T-cell (primary cell): Measurements from ENCODE around the gene TSC22D3. TPM values are rescaled to one million over a fixed set of nuclear protein-coding genes. Genes with fewer than 3 reads are reported as not detected.
A peak's percentile ranks its signal among the peaks of the same experiment; 100 is the strongest.
"Not testable (repeated sequence)": the region's sequence is repeated elsewhere in the genome, so short reads cannot be mapped to it uniquely, and the experiment has no call there.

ENCODE experiments used
- ATAC-seq, 4 experiments: fragments of 200-7000 bp in 3 of 4; fragments of 150-1000 bp in 1 of 4; cut with Tn5 transposase; replicated peaks in 1 of 4; 1 replicate in 3 of 4; 2 replicates in 1 of 4; pipeline ENCODE4 v1.10.0; 2021; ENCODE audit warnings: moderate library complexity in 3 of 4, mild to moderate bottlenecking in 2 of 4, moderate number of reproducible peaks in 1 of 4
- CTCF ChIA-PET, 2 donors: fragments of 300-600 bp; sonication (Branson Sonifier 250); formaldehyde crosslinking; loops; one replicate each; lab custom pipeline; 2022; ENCODE audit warnings: antibody characterized with exemption in 2 of 2; lab: Charles Lee
- POLR2A ChIA-PET, 2 donors: fragments of 300-600 bp; sonication (Branson Sonifier 250); formaldehyde crosslinking; loops; one replicate each; lab custom pipeline; 2022; ENCODE audit warnings: antibody characterized with exemption in 2 of 2; lab: Charles Lee
- DNase-seq, 35 experiments: peaks; one replicate each; pipeline versions ENCODE4 v3.0.0 to v3.0.0-alpha.2; 2013 to 2023
- H3K27ac ChIP-seq: one replicate; pipeline ENCODE4 v1.5.1; 2013; ENCODE audit warnings: low read length
- H3K27me3 ChIP-seq, 2 experiments: replicated peaks in 1 of 2; 1 replicate in 1 of 2; 2 replicates in 1 of 2; pipeline versions ENCODE4 v1.6.1 to v1.7.0; 2013; ENCODE audit warnings: low read length in 1 of 2, mixed read lengths in 1 of 2; ENCODE audit not compliant: control insufficient read depth in 2 of 2, insufficient read depth in 2 of 2; ENCODE audit errors: extremely low read depth in 1 of 2
- H3K36me3 ChIP-seq, 2 donors: 1 replicate in 1 of 2; 2 replicates in 1 of 2; pipeline versions ENCODE4 v1.6.1 to v1.7.0; 2013; ENCODE audit warnings: low read length in 1 of 2; ENCODE audit not compliant: control insufficient read depth in 2 of 2, insufficient read depth in 1 of 2; ENCODE audit errors: extremely low read depth in 1 of 2
- H3K4me1 ChIP-seq, 2 experiments: 1 replicate in 1 of 2; 2 replicates in 1 of 2; pipeline versions ENCODE4 v1.6.1 to v1.7.0; 2013; ENCODE audit warnings: low read length in 2 of 2, mixed read lengths in 1 of 2; ENCODE audit not compliant: insufficient read depth in 2 of 2, control insufficient read depth in 1 of 2; ENCODE audit errors: extremely low read depth in 1 of 2
- H3K4me3 ChIP-seq, 2 donors: 1 replicate in 1 of 2; 2 replicates in 1 of 2; pipeline versions ENCODE4 v1.5.1 to v1.7.0; 2013; ENCODE audit warnings: mild to moderate bottlenecking in 2 of 2, low read length in 1 of 2, moderate library complexity in 1 of 2; ENCODE audit not compliant: control insufficient read depth in 1 of 2; ENCODE audit errors: extremely low read depth in 1 of 2
- H3K9me3 ChIP-seq: 2 replicates; pipeline ENCODE4 v1.7.0; 2013
- H3K27ac Mint-ChIP-seq, 2 donors: one replicate each; pipeline ENCODE4 v1.8.0; 2020 to 2021; ENCODE audit warnings: mild to moderate bottlenecking in 2 of 2, mixed read lengths in 2 of 2
- H3K27me3 Mint-ChIP-seq, 2 donors: one replicate each; pipeline ENCODE4 v1.8.0; 2021 to 2022; ENCODE audit warnings: mixed read lengths in 2 of 2
- H3K36me3 Mint-ChIP-seq: one replicate; pipeline ENCODE4 v1.8.0; 2021; ENCODE audit warnings: mixed read lengths
- H3K4me1 Mint-ChIP-seq, 3 donors: one replicate each; pipeline ENCODE4 v1.8.0; 2020 to 2022; ENCODE audit warnings: mixed read lengths in 3 of 3, mild to moderate bottlenecking in 1 of 3
- H3K4me3 Mint-ChIP-seq, 3 donors: one replicate each; pipeline ENCODE4 v1.8.0; 2020 to 2022; ENCODE audit warnings: mild to moderate bottlenecking in 3 of 3, mixed read lengths in 3 of 3, moderate library complexity in 3 of 3
- H3K9me3 Mint-ChIP-seq, 3 donors: one replicate each; pipeline ENCODE4 v1.8.0; 2020 to 2022; ENCODE audit warnings: mixed read lengths in 3 of 3
- WGBS: methylation state at CpG from one replicate; pipeline ENCODE4 v1.1.5; 2013; ENCODE audit warnings: missing lambda C conversion rate; ENCODE audit not compliant: insufficient coverage; 5-methylcytosine and 5-hydroxymethylcytosine counted together
- total RNA-seq, 35 experiments: library from RNA in 6 of 35; stranded (reverse) in 6 of 35; fragments of 120-200 nt in 1 of 35; gene quantifications; one replicate each; pipeline versions ENCODE4 v1.2.1 to v1.2.4 and lab custom pipeline; 2013 to 2026

TSC22D3 gene
- total RNA-seq, 5 donors from 2014 or later (not counting 1 experiment from before 2014, with no cell fraction given), result 202 to 2,593 (median 248) TPM

DNA sequence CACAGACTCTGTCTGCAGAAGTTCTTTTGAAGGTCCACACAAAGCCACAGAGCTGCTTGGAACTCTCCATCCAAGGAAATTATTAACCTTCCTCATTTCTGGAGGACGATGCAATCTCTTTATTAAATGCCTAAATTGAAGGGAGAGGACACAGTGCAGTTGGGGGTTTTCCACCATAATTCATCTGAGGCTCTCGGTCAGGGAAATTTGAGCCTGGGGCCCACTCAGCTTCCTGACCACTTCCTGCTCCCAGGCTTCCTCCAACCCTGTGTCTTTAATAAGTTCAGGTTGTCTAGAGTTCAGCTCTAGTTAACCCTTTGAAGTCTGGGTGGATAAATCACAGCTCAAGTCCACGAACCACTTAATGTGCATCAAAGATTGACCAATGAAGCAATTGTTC, 88.8 kb downstream of the TSC22D3 start:
- Mint-ChIP-seq H3K9me3 (no peaks in the 10 kb centered on the region), H3K27me3 (peaks cover 0 to 7% of the 10 kb centered on the region in 2 donors), H3K4me1 (peaks cover 31 to 44% (median 41%) of the 10 kb centered on the region in 3 donors), H3K27ac (no peak overlapping the region), H3K36me3 (no peaks in the 10 kb centered on the region), H3K4me3 (no peak overlapping the region)
- no CpG with 5 or more reads among the region's 3 CpGs for WGBS
- Histone ChIP-seq H3K4me3 (no peak overlapping the region), H3K27ac (no peak overlapping the region), H3K4me1 (peaks cover 3 to 23% of the 10 kb centered on the region in 2 experiments), H3K36me3 (no peaks in the 10 kb centered on the region), H3K27me3 (no peaks in the 10 kb centered on the region), H3K9me3 (no peaks in the 10 kb centered on the region)
- CTCF ChIA-PET, result no interaction called here
- ATAC-seq (no peak), DNase-seq (no peak)
- POLR2A ChIA-PET, result no interaction called here

- peaks cover 3 to 23% of the 10 kb centered on the region in 2 experiments for H3K4me1 ChIP-seq
- no peaks in the 10 kb centered on the region for H3K36me3 ChIP-seq
- ChIA-PET POLR2A (no interaction called here), CTCF (no interaction called here)
- H3K9me3 Mint-ChIP-seq, result no peaks in the 10 kb centered on the region
- no peak overlapping the region for H3K4me3 ChIP-seq
- ATAC-seq (no peak), DNase-seq (no peak)
- H3K4me1 Mint-ChIP-seq, result peaks cover 31 to 44% (median 41%) of the 10 kb centered on the region in 3 donors
- H3K9me3 ChIP-seq, result no peaks in the 10 kb centered on the region
- no peaks in the 10 kb centered on the region for H3K36me3 Mint-ChIP-seq
- H3K4me3 Mint-ChIP-seq, result no peak overlapping the region
- no peaks in the 10 kb centered on the region for H3K27me3 ChIP-seq
- H3K27ac ChIP-seq, result no peak overlapping the region
- no CpG with 5 or more reads among the region's 3 CpGs for WGBS
- peaks cover 0 to 7% of the 10 kb centered on the region in 2 donors for H3K27me3 Mint-ChIP-seq
- peak overlapping the region; percentile 19 to 22 for H3K27ac Mint-ChIP-seq
Observed at GRCh38 chrX:107686026-107686425, 89.6 kb downstream of the TSC22D3 start.

- POLR2A ChIA-PET, H3K36me3 ChIP-seq, H3K27me3 ChIP-seq, DNase-seq, H3K27ac ChIP-seq, H3K9me3 Mint-ChIP-seq, H3K36me3 Mint-ChIP-seq, CTCF ChIA-PET, H3K4me3 Mint-ChIP-seq, H3K4me3 ChIP-seq, H3K9me3 ChIP-seq, H3K27me3 Mint-ChIP-seq, ATAC-seq: not testable (repeated sequence)
- WGBS, result 100% methylated on average over 3 of the region's 9 CpGs
- Mint-ChIP-seq H3K4me1 (peaks cover 33 to 48% (median 45%) of the 10 kb centered on the region in 3 donors), H3K27ac (peak overlapping the region in 1 of 2 donors; percentile 22)
- H3K4me1 ChIP-seq, result peaks cover 3 to 23% of the 10 kb centered on the region in 2 experiments
Observed at GRCh38 chrX:107685586-107685985, 90.0 kb downstream of the TSC22D3 start.

- WGBS, result no CpG with 5 or more reads among the region's 5 CpGs
Observed at GRCh38 chrX:107684956-107685385, 90.6 kb downstream of the TSC22D3 start.

DNA sequence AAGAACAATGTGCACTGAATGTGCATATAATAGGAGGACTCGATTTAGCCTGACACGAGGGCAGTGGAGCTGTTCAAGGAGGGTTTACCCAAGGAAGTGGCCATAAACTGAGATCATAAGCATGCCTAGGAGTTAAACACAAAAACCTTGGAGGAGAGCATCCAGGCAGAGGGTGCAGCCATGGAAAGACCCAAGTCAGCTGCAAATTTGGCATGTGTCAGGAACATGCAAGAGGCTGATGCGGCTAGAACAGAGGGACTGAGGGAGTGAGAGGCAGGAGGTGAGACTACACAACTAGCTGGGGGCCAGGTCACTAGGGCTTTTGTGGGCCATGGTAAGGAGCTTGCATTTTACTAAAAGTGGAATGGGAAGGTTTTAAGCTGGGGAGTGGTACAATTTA, 91.7 kb downstream of the TSC22D3 start:
- peak overlapping the region; percentile 62 to 79 for H3K27ac Mint-ChIP-seq

More at GRCh38 chrX:107684956-107685385, 90.6 kb downstream of the TSC22D3 start:
- peaks cover 3 to 23% of the 10 kb centered on the region in 2 experiments for H3K4me1 ChIP-seq
- no peaks in the 10 kb centered on the region for H3K9me3 ChIP-seq
- Mint-ChIP-seq H3K27ac (peak overlapping the region in 1 of 2 donors; percentile 11), H3K27me3 (peaks cover 0 to 7% of the 10 kb centered on the region in 2 donors), H3K4me1 (peaks cover 39 to 54% (median 49%) of the 10 kb centered on the region in 3 donors), H3K36me3 (no peaks in the 10 kb centered on the region), H3K9me3 (no peaks in the 10 kb centered on the region), H3K4me3 (no peak overlapping the region)
- no peak overlapping the region for H3K27ac ChIP-seq
- ChIA-PET CTCF (interaction anchor here in 1 of 2 donors (0.5 to 0.8 kb wide), 2 partner anchors 32 to 224 kb away, joined by 3 read pairs; no protein-coding TSS in a partner anchor), POLR2A (no interaction called here)
- no peaks in the 10 kb centered on the region for H3K36me3 ChIP-seq
- H3K27me3 ChIP-seq, result no peaks in the 10 kb centered on the region
- H3K4me3 ChIP-seq, result no peak overlapping the region
- peak in 1 of 35 experiments; percentile 12 for DNase-seq
- peak; percentile 23 to 49 (median 26) for ATAC-seq

GRCh38 chrX:107683124-107683895, 92.3 kb downstream of the TSC22D3 start:
- Mint-ChIP-seq H3K36me3 (no peaks in the 10 kb centered on the region), H3K4me3 (no peak overlapping the region), H3K9me3 (no peaks in the 10 kb centered on the region), H3K27me3 (peaks cover 0 to 7% of the 10 kb centered on the region in 2 donors), H3K4me1 (peaks cover 55 to 69% (median 66%) of the 10 kb centered on the region in 3 donors), H3K27ac (no peak overlapping the region)
- WGBS, result 100% methylated on average over 1 of the region's 4 CpGs
- Histone ChIP-seq H3K36me3 (no peaks in the 10 kb centered on the region), H3K27me3 (no peaks in the 10 kb centered on the region), H3K4me3 (no peak overlapping the region), H3K27ac (no peak overlapping the region), H3K9me3 (no peaks in the 10 kb centered on the region), H3K4me1 (peaks cover 4 to 40% of the 10 kb centered on the region in 2 experiments)
- CTCF ChIA-PET, result interaction anchor here in 1 of 2 donors (1.0 kb wide), 1 partner anchor 19 kb away, joined by 3 read pairs; no protein-coding TSS in a partner anchor
- POLR2A ChIA-PET, result interaction anchor here in 1 of 2 donors (0.6 to 0.8 kb wide), 2 partner anchors 14 to 16 kb away, joined by 3 to 4 read pairs; no protein-coding TSS in a partner anchor
- no peak for DNase-seq
- ATAC-seq, result no peak

More for the DNA sequence above, 91.7 kb downstream of the TSC22D3 start:
- Histone ChIP-seq H3K4me3 (no peak overlapping the region), H3K36me3 (no peaks in the 10 kb centered on the region), H3K27me3 (no peaks in the 10 kb centered on the region), H3K9me3 (no peaks in the 10 kb centered on the region), H3K27ac (no peak overlapping the region), H3K4me1 (peaks cover 3 to 34% of the 10 kb centered on the region in 2 experiments)
- ChIA-PET CTCF (no interaction called here), POLR2A (interaction anchor here in 1 of 2 donors (0.6 to 0.8 kb wide), 2 partner anchors 14 to 15 kb away, joined by 3 to 4 read pairs; no protein-coding TSS in a partner anchor)
- no peak for ATAC-seq
- Mint-ChIP-seq H3K9me3 (no peaks in the 10 kb centered on the region), H3K36me3 (no peaks in the 10 kb centered on the region), H3K27me3 (peaks cover 0 to 7% of the 10 kb centered on the region in 2 donors), H3K4me1 (peaks cover 48 to 64% (median 60%) of the 10 kb centered on the region in 3 donors), H3K4me3 (no peak overlapping the region)
- WGBS, result 94% methylated on average over 2 of the region's 3 CpGs
- DNase-seq, result no peak
